HG03108 (cell line): Measurements from ENCODE around the gene SF3B2.
A peak's percentile ranks its signal among the peaks of the same experiment; 100 is the strongest.

Experiments used
- ATAC-seq: cut with Tn5 transposase; IDR thresholded peaks from one replicate; pipeline ENCODE4 v1.9.1; 2021; ENCODE audit warnings: moderate library complexity; ENCODE audit not compliant: unreplicated experiment

SF3B2 gene

GRCh38 chr11:66047541-66048365, 4.4 kb upstream of the SF3B2 start:
- no peak for ATAC-seq

- no peak for ATAC-seq
These were observed 3.4 kb upstream of the SF3B2 start, which contains the start of gene GAL3ST3 for GRCh38 chr11:66048547-66049323. Gene GAL3ST3, minus strand, starts transcription at chr11:66049161. Its CDS starts 3,746 bp downstream, at chr11:66045415.

- ATAC-seq: no peak
These were observed 1.5 kb upstream of the SF3B2 start for GRCh38 chr11:66050581-66051231.

- no peak for ATAC-seq
These were observed 796 bp upstream of the SF3B2 start for GRCh38 chr11:66051371-66051765.

GRCh38 chr11:66052664-66052982, 459 bp downstream of the SF3B2 start:
- no peak for ATAC-seq

- no peak for ATAC-seq
These were observed 2.9 kb downstream of the SF3B2 start for GRCh38 chr11:66055021-66055420.

GRCh38 chr11:66056501-66056900, 4.3 kb downstream of the SF3B2 start:
- ATAC-seq: no peak

GRCh38 chr11:66059966-66060680, 8.0 kb downstream of the SF3B2 start:
- ATAC-seq: no peak

GRCh38 chr11:66061268-66061667, 9.1 kb downstream of the SF3B2 start:
- ATAC-seq: no peak

GRCh38 chr11:66062408-66062807, 10.2 kb downstream of the SF3B2 start:
- ATAC-seq: no peak

GRCh38 chr11:66063900-66064299, 11.7 kb downstream of the SF3B2 start:
- no peak for ATAC-seq

GRCh38 chr11:66064571-66064970, 12.4 kb downstream of the SF3B2 start:
- no peak for ATAC-seq

GRCh38 chr11:66066751-66067150, 14.6 kb downstream of the SF3B2 start:
- ATAC-seq: no peak

GRCh38 chr11:66067640-66068039, 15.5 kb downstream of the SF3B2 start:
- ATAC-seq: no peak

- ATAC-seq: no peak
These were observed 16.1 kb downstream of the SF3B2 start for GRCh38 chr11:66068154-66068821.

- peak; percentile 6 for ATAC-seq
These were observed 17.0 kb downstream of the SF3B2 start for GRCh38 chr11:66068923-66069714.

GRCh38 chr11:66069715-66070603, 17.8 kb downstream of the SF3B2 start, which contains the start of gene PACS1:
Gene PACS1, plus strand, starts transcription at chr11:66070272. Its CDS starts 215 bp downstream, at chr11:66070487.
- peak; percentile 33 for ATAC-seq

- peak; percentile 10 for ATAC-seq
These were observed 18.6 kb downstream of the SF3B2 start for GRCh38 chr11:66070604-66071380.
